ENCODE data around the gene CDH4. TPM values are rescaled to one million over a fixed set of nuclear protein-coding genes. Genes with fewer than 3 reads are reported as not detected.
A peak's percentile ranks its signal among the peaks of the same experiment; 100 is the strongest.

CDH4 gene
- total and polyA plus RNA-seq, 2 of the 13 experiments (the other 11 are each of a cell fraction or from before 2014, with no cell fraction given), result not detected

DNA sequence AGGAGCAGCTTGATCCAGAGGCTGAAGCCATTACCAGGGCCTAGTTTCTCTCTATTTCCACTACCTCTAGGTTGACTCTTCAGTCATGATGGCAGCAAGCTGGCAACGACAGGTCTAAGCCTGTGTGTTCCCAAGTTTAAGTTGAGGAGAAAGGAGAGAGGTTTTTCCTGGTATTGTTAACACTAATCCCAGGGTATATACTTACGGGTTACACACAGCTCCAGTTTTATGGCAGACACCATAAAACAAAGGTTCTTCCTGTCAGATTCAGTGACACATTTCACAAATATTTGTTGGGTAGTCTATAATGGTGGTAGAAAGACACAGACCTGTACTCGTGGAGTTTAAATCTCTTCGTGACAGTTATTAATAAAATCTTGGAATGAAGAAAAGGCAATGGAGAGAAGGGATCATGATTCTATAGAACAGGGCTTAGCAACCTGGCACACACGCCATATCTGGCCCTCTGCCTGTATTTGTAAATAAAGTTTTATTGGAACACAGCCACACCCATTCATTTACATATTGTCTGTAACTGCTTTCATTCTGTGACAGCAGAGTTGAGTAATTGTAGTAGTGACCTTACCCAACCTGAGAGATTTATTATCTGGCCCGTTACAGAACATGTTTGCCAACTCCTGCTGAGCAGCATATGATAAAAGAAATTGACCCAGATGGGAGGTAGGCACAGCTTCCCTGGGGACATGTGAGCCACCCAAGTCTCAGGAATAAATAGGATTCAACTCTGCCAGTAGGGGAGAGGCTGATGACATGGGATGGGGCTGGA is 323.3 kb downstream of the CDH4 start (continued):
- TF ChIP-seq ATF3 (CRISPR knock-in tag; IDR thresholded peaks at IDR 0.05), result no peak
- no peak for TF ChIP-seq PAF1 (CRISPR knock-in tag; IDR thresholded peaks at IDR 0.05)
- 0 out of 2 replicates have a peak, but pooled peaks have one; percentile 57 for TF ChIP-seq ZNF329 (CRISPR knock-in tag; IDR thresholded peaks at IDR 0.05; ENCODE audit: low read depth)
- no peak for TF ChIP-seq ZNF207 (IDR thresholded peaks at IDR 0.05; ENCODE audit: borderline replicate concordance)
- TF ChIP-seq, protein P1, sequence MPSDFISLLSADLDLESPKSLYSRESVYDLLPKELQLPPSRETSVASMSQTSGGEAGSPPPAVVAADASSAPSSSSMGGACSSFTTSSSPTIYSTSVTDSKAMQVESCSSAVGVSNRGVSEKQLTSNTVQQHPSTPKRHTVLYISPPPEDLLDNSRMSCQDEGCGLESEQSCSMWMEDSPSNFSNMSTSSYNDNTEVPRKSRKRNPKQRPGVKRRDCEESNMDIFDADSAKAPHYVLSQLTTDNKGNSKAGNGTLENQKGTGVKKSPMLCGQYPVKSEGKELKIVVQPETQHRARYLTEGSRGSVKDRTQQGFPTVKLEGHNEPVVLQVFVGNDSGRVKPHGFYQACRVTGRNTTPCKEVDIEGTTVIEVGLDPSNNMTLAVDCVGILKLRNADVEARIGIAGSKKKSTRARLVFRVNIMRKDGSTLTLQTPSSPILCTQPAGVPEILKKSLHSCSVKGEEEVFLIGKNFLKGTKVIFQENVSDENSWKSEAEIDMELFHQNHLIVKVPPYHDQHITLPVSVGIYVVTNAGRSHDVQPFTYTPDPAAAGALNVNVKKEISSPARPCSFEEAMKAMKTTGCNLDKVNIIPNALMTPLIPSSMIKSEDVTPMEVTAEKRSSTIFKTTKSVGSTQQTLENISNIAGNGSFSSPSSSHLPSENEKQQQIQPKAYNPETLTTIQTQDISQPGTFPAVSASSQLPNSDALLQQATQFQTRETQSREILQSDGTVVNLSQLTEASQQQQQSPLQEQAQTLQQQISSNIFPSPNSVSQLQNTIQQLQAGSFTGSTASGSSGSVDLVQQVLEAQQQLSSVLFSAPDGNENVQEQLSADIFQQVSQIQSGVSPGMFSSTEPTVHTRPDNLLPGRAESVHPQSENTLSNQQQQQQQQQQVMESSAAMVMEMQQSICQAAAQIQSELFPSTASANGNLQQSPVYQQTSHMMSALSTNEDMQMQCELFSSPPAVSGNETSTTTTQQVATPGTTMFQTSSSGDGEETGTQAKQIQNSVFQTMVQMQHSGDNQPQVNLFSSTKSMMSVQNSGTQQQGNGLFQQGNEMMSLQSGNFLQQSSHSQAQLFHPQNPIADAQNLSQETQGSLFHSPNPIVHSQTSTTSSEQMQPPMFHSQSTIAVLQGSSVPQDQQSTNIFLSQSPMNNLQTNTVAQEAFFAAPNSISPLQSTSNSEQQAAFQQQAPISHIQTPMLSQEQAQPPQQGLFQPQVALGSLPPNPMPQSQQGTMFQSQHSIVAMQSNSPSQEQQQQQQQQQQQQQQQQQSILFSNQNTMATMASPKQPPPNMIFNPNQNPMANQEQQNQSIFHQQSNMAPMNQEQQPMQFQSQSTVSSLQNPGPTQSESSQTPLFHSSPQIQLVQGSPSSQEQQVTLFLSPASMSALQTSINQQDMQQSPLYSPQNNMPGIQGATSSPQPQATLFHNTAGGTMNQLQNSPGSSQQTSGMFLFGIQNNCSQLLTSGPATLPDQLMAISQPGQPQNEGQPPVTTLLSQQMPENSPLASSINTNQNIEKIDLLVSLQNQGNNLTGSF (CRISPR knock-in tag; IDR thresholded peaks at IDR 0.05), result no peak

DNA sequence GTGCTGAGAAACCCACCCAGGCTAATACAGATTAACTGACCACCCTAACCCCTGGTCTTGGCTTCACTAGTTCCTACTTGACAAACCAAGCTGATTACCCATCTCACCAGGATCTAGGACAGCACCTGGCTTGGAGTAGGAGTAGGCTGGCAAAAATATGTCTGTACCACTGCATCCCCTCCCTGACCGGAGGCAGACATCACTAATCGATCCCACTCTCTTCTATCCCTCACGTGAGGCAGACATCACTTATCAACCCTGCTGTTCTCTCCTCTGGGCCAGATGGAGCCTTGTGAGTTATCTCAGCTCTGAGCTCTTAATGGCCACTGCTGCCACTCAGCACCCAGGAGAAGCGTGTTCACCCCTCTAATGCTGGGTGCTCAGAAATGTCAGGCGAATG is 324.3 kb downstream of the CDH4 start:
- H4K20me1 ChIP-seq (ENCODE audit: insufficient read depth, low read length), result no peaks in the 10 kb centered on the region
- H3K9me3 ChIP-seq (ENCODE audit: low read length), result no peaks in the 10 kb centered on the region
- ChIA-PET POLR2A (no interaction called here), CTCF (ENCODE audit: low intra/inter-chr PET ratio, low total read pairs) (no interaction called here)
- intact Hi-C loops (cut with micrococcal nuclease; ENCODE audit: unreplicated experiment), result no loop called here
- no peaks in the 10 kb centered on the region for H3K36me3 ChIP-seq (replicated peaks in 1 of 2; ENCODE audit: control insufficient read depth in 1 of 2, insufficient read depth in 2 of 2, low read length in 2 of 2)
- H3K79me2 ChIP-seq (ENCODE audit: insufficient read depth, low read length), result no peaks in the 10 kb centered on the region
- H3K4me3 ChIP-seq (replicated peaks in 1 of 3; ENCODE audit: insufficient read depth in 1 of 3, low read depth in 2 of 3, low read length in 3 of 3), result no peak overlapping the region
- H3K4me1 ChIP-seq (ENCODE audit: insufficient read depth, low read length), result peaks cover 16% of the 10 kb centered on the region
- no peak overlapping the region for H3K27ac ChIP-seq (ENCODE audit: extremely low read length, insufficient read depth, low read length)
- ATAC-seq (no peak), FAIRE-seq (no peak), DNase-seq (ENCODE audit: low spot score) (no peak)
- in situ Hi-C loops (cut with HindIII; ENCODE audit: extremely low pct_ligation_motif_present, low pct_unique_long_range_greater_than_20kb), result no loop called here
- 22% methylated on average over 5 of the region's 5 CpGs for WGBS (ENCODE audit: low lambda C conversion rate)
- H3K27me3 ChIP-seq (ENCODE audit: control insufficient read depth in 1 of 2, insufficient read depth in 2 of 2, low read length in 2 of 2), result peaks cover 0 to 9% of the 10 kb centered on the region in 2 experiments; a peak in 2 of 5 replicates
- TF ChIP-seq, protein P2, sequence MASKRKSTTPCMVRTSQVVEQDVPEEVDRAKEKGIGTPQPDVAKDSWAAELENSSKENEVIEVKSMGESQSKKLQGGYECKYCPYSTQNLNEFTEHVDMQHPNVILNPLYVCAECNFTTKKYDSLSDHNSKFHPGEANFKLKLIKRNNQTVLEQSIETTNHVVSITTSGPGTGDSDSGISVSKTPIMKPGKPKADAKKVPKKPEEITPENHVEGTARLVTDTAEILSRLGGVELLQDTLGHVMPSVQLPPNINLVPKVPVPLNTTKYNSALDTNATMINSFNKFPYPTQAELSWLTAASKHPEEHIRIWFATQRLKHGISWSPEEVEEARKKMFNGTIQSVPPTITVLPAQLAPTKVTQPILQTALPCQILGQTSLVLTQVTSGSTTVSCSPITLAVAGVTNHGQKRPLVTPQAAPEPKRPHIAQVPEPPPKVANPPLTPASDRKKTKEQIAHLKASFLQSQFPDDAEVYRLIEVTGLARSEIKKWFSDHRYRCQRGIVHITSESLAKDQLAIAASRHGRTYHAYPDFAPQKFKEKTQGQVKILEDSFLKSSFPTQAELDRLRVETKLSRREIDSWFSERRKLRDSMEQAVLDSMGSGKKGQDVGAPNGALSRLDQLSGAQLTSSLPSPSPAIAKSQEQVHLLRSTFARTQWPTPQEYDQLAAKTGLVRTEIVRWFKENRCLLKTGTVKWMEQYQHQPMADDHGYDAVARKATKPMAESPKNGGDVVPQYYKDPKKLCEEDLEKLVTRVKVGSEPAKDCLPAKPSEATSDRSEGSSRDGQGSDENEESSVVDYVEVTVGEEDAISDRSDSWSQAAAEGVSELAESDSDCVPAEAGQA (IDR thresholded peaks at IDR 0.05; ENCODE audit: low read depth), result no peak
- TF ChIP-seq, protein P2 (CRISPR knock-in tag; IDR thresholded peaks at IDR 0.05; ENCODE audit: borderline replicate concordance), result no peak
- TF ChIP-seq BHLHE40 (IDR thresholded peaks at IDR 0.05; ENCODE audit: low read length), result peak; percentile 68
- no peak for TF ChIP-seq NPAS2 (CRISPR knock-in tag; IDR thresholded peaks at IDR 0.05; ENCODE audit: borderline replicate concordance)
- no peak overlapping the region for H2AFZ ChIP-seq (ENCODE audit: low read length)
- no peak overlapping the region for H3K9ac ChIP-seq (ENCODE audit: insufficient read depth, low read depth, low read length)
- BruUV-seq (replicated peaks), result no TSS peak
- H3K4me2 ChIP-seq (ENCODE audit: low read depth, low read length), result no peak overlapping the region

Measured in HepG2 (cell line).